Myocyte (in vitro differentiated cells): Measurements from ENCODE around the gene ZNF280A. TPM values are rescaled to one million over a fixed set of nuclear protein-coding genes. Genes with fewer than 3 reads are reported as not detected.
"Not testable (repeated sequence)": the region's sequence is repeated elsewhere in the genome, so short reads cannot be mapped to it uniquely, and the experiment has no call there.

Experiments used
- DNase-seq: peaks from one replicate; pipeline ENCODE4 v3.0.0-alpha.2; 2012; ENCODE audit warnings: low read depth
- total RNA-seq: library from RNA; depleted of rRNA; stranded (reverse); fragments of >200 nt; gene quantifications from 2 replicates; pipeline ENCODE4 v1.2.3, GENCODE V29; 2014

ZNF280A gene
- total RNA-seq, 1 donor from 2014 or later, result not detected

- no peak for DNase-seq
These were observed 50.5 kb downstream of the ZNF280A start for GRCh38 chr22:22469527-22469926.

DNA sequence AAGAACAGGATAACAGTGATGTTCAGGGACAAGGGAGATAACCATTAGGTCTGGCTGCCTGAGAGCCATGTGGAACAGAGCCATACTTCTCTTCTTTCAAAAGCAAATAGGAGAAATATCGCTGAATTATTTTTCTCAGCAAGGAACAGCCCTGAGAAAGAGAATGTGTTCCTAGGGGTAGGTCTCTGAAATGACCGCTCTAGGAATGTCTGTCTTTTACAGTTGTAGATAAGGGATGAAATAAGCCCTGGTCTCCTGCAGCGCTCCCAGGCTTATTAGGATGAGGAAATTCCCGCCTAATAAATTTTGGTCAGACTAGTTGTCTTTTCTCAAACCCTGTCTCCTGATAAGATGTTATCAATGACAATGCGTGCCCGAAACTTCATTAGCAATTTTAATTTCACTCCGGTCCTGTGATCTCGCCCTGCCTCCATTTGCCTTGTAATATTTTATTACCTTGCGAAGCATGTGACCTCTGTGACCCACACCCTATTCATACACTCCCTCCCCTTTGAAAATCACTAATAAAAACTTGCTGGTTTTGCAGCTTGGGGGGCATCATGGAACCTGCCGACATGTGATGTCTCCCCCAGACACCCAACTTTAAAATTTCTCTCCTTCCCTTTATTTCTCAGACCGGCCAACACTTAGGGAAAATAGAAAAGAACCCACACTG lies 51.1 kb downstream of the ZNF280A start:
- not testable (repeated sequence) for DNase-seq

DNA sequence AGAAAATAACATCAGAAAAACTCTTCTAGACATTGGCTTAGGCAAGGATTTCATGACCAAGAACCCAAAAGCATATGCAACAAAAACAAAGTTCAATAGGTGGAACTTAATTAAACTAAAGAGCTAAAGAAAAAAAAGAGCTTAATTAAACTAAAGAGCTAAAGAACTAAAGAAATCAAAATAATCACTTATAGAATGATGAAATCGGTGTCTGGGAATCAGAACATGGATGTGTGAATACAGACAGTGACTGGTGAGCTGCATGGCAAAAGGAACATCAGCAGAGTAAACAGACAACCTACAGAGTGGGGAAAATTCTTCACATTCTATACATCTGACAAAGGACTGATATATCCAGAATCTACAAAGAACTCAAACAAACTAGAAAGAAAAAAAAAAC lies 53.0 kb downstream of the ZNF280A start:
- DNase-seq, result no peak

DNA sequence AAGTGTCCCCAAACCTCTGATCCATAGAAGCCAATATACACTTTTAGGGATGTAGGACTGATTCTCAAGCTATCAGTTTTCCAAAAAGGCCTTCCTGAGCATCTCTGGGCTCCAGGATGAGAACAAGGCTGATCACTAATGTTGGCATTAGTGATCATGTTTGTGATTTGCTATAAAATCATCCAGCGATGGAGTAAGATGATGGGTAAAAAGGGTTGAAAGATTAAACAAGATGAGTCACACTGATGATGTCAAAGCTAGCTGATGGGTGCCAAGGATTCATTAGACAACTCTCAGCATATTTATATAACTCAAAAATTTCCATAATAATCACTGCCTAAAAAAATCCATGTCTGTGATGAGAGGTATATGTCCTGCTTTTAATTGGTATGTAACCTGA lies 54.3 kb downstream of the ZNF280A start:
- DNase-seq, result no peak

GRCh38 chr22:22465094-22465602 lies 54.9 kb downstream of the ZNF280A start:
- no peak for DNase-seq

GRCh38 chr22:22464541-22465054 lies 55.5 kb downstream of the ZNF280A start:
- no peak for DNase-seq

DNA sequence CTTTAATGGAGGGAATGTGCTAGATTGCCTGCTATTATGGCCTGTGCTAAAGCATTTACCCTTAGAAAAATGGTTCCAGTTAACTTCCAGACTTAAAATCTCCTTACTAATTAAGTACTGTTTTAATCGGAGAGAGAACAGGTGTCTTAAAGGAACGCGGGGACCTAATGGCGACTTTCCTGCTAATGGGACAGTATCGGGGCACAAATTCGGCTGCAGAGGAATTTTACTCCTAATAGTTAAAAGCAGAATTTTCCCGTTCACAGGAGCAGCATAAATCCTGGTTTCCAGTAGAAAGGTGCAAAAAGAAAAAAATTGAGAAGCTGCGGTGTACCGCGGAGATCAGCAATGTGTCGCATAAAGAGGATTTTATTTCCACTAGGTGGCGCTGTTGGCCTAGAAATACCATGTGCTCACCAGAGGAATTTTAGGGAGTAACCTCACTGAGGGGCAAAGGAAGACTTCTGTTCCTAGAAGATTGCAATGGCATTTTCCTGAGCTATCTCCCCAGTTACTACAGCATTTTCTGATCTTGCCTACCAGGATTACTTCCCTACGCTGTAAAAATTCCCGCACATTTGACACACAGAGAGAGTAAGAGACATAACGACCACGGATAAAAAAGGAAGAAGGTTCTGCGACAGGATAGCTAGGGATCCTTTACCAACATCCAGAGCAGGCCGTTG lies 56.1 kb downstream of the ZNF280A start:
- DNase-seq, result peak; percentile 85

Other genes with a start within 250 kb of the ZNF280A start
- 3.6 and 7.3 TPM in 2 replicates for gene ZNF280B, start 11.5 kb downstream of the ZNF280A start, total RNA-seq
- gene PRAME, start 39.0 kb upstream of the ZNF280A start, total RNA-seq, result not detected in 2 replicates
- not detected in 2 replicates for gene GGTLC2, start 124.3 kb upstream of the ZNF280A start, total RNA-seq